PC-9 (cell line): ENCODE results near the gene STK10. TPM values are rescaled to one million over a fixed set of nuclear protein-coding genes. Genes with fewer than 3 reads are reported as not detected.

Experiments
- BruUV-seq: library from RNA; stranded (reverse); fragments of 400-500 nt; replicated peaks from 2 replicates; lab custom pipeline; 2021; lab: Mats Ljungman, UMichigan
- CTCF ChIA-PET: fragments of 300-600 bp; sonication (Branson Sonifier 250); formaldehyde crosslinking; loops from one replicate; lab custom pipeline; 2022; ENCODE audit warnings: antibody characterized with exemption; lab: Charles Lee
- POLR2A ChIA-PET: fragments of 300-600 bp; sonication (Branson Sonifier 250); formaldehyde crosslinking; loops from one replicate; lab custom pipeline; 2022; ENCODE audit warnings: antibody characterized with exemption; ENCODE audit not compliant: unreplicated experiment; lab: Charles Lee
- DNase-seq, 2 experiments: peaks; one replicate each; pipeline versions ENCODE4 v3.0.0 to v3.0.0-alpha.2; 2015 to 2022; ENCODE audit warnings: mixed read lengths in 1 of 2
- H2AFZ ChIP-seq: fragments of 200-600 bp; sonication (generic); 2 replicates; pipeline ENCODE4 v1.8.1; 2017; ENCODE audit warnings: antibody characterized with exemption
- H3F3A ChIP-seq: fragments of 200-600 bp; sonication (generic); 2 replicates; pipeline ENCODE4 v1.8.1; 2017; ENCODE audit warnings: antibody characterized with exemption, mild to moderate bottlenecking, low read depth; ENCODE audit not compliant: insufficient read depth
- H3K27ac ChIP-seq: fragments of 200-600 bp; sonication (generic); 2 replicates; pipeline ENCODE4 v1.6.1; 2016; ENCODE audit warnings: mixed run types
- H3K27me3 ChIP-seq: fragments of 200-600 bp; sonication (generic); 2 replicates; pipeline ENCODE4 v1.6.1; 2016; ENCODE audit warnings: low read depth, mixed run types; ENCODE audit not compliant: insufficient read depth
- H3K36me3 ChIP-seq: fragments of 200-600 bp; sonication (generic); 2 replicates; pipeline ENCODE4 v1.6.1; 2016; ENCODE audit warnings: low read depth, mixed run types
- H3K4me1 ChIP-seq: fragments of 200-600 bp; sonication (generic); replicated peaks from 2 replicates; pipeline ENCODE4 v1.6.1; 2016; ENCODE audit warnings: mixed run types; ENCODE audit not compliant: insufficient read depth
- H3K4me2 ChIP-seq: fragments of 200-600 bp; sonication (generic); 2 replicates; pipeline ENCODE4 v1.6.1; 2017; ENCODE audit warnings: mixed run types
- H3K4me3 ChIP-seq: fragments of 200-600 bp; sonication (generic); 2 replicates; pipeline ENCODE4 v1.6.1; 2016; ENCODE audit warnings: mixed run types
- H3K79me2 ChIP-seq: fragments of 200-600 bp; sonication (generic); 2 replicates; pipeline ENCODE4 v1.6.1; 2017; ENCODE audit warnings: low read depth, mixed run types
- H3K9me2 ChIP-seq: fragments of 200-600 bp; sonication (generic); 2 replicates; pipeline ENCODE4 v1.8.1; 2017; ENCODE audit warnings: mild to moderate bottlenecking; ENCODE audit not compliant: insufficient read depth
- H3K9me3 ChIP-seq: fragments of 200-600 bp; sonication (generic); 2 replicates; pipeline ENCODE4 v1.8.1; 2016; ENCODE audit warnings: low read depth; ENCODE audit not compliant: insufficient read depth
- H4K20me1 ChIP-seq: fragments of 200-600 bp; sonication (generic); 2 replicates; pipeline ENCODE4 v1.8.1; 2017; ENCODE audit not compliant: insufficient read depth
- CTCF ChIP-seq: fragments of 200-600 bp; sonication (generic); conservative IDR thresholded peaks from 2 replicates; pipeline ENCODE4 v1.6.1; 2017; ENCODE audit warnings: mixed run types, antibody characterized with exemption, mild to moderate bottlenecking, moderate library complexity
- EZH2 ChIP-seq: fragments of 200-600 bp; sonication (generic); IDR thresholded peaks from 2 replicates; pipeline ENCODE4 v1.8.0; 2017; ENCODE audit warnings: antibody characterized with exemption, low read depth
- intact Hi-C: fragments of 100-400 bp; cut with micrococcal nuclease; formaldehyde crosslinking; loops from one replicate; pipeline ENCODE4 v1.10.0; 2022; ENCODE audit not compliant: unreplicated experiment
- total RNA-seq: library from RNA; stranded (reverse); gene quantifications from 2 replicates; pipeline ENCODE4 v1.2.3, GENCODE V29; 2021

The STK10 gene
- total RNA-seq, 1 experiment from 2014 or later = 31.5 TPM

GRCh38 chr5:172129256-172129910 lies 58.6 kb downstream of the STK10 start:
- TF ChIP-seq EZH2 = no peak
- TF ChIP-seq CTCF = no peak
- Histone ChIP-seq H3K4me1 (no peaks in the 10 kb centered on the region), H3K9me3 (no peaks in the 10 kb centered on the region; the same call in 1 of the 2 replicates), H3F3A (no peaks in the 10 kb centered on the region), H3K36me3 (no peaks in the 10 kb centered on the region), H3K27ac (no peak overlapping the region), H3K79me2 (no peaks in the 10 kb centered on the region), H3K4me3 (no peak overlapping the region), H4K20me1 (no peaks in the 10 kb centered on the region), H3K9me2 (no peaks in the 10 kb centered on the region), H3K27me3 (no peaks in the 10 kb centered on the region), H3K4me2 (no peak overlapping the region), H2AFZ (no peak overlapping the region)
- CTCF ChIA-PET = no interaction called here
- intact Hi-C loops = no loop called here
- POLR2A ChIA-PET = no interaction called here
- no peak for DNase-seq
- no TSS peak for BruUV-seq

- H3K79me2 ChIP-seq = no peaks in the 10 kb centered on the region
- no peaks in the 10 kb centered on the region for H3F3A ChIP-seq
- H3K27me3 ChIP-seq = no peaks in the 10 kb centered on the region
- CTCF ChIA-PET = no interaction called here
- no peaks in the 10 kb centered on the region; the same call in 1 of the 2 replicates for H3K9me3 ChIP-seq
- H3K4me1 ChIP-seq = no peaks in the 10 kb centered on the region
- H4K20me1 ChIP-seq = no peaks in the 10 kb centered on the region
- no peaks in the 10 kb centered on the region for H3K36me3 ChIP-seq
- no peak overlapping the region for H3K4me2 ChIP-seq
- H3K27ac ChIP-seq = no peak overlapping the region
- no peak for DNase-seq
- no TSS peak for BruUV-seq
- intact Hi-C loops = no loop called here
- H3K4me3 ChIP-seq = no peak overlapping the region
- no peaks in the 10 kb centered on the region for H3K9me2 ChIP-seq
- H2AFZ ChIP-seq = no peak overlapping the region
- POLR2A ChIA-PET = no interaction called here
- TF ChIP-seq CTCF = no peak
- no peak for TF ChIP-seq EZH2
Measured at GRCh38 chr5:172127581-172127980, 60.4 kb downstream of the STK10 start.

- no peaks in the 10 kb centered on the region for H3K9me2 ChIP-seq
- BruUV-seq = no TSS peak
- no peak overlapping the region for H2AFZ ChIP-seq
- H4K20me1 ChIP-seq = no peaks in the 10 kb centered on the region
- H3K4me1 ChIP-seq = no peaks in the 10 kb centered on the region
- H3K27ac ChIP-seq = no peak overlapping the region
- no peak overlapping the region for H3K4me2 ChIP-seq
- peak in 1 of 2 experiments; percentile 24 for DNase-seq
- H3K27me3 ChIP-seq = no peaks in the 10 kb centered on the region
- intact Hi-C loops = no loop called here
- TF ChIP-seq CTCF (no peak), EZH2 (no peak)
- ChIA-PET CTCF (no interaction called here), POLR2A (no interaction called here)
- H3F3A ChIP-seq = no peaks in the 10 kb centered on the region
- no peaks in the 10 kb centered on the region for H3K79me2 ChIP-seq
- H3K36me3 ChIP-seq = no peaks in the 10 kb centered on the region
- no peak overlapping the region for H3K4me3 ChIP-seq
- no peaks in the 10 kb centered on the region; the same call in 1 of the 2 replicates for H3K9me3 ChIP-seq
Measured at GRCh38 chr5:172123269-172123692, 64.7 kb downstream of the STK10 start.
